HTERT RPE-1 (cell line): ENCODE measurements around the gene DPYSL3.
"Not testable (repeated sequence)": the region's sequence is repeated elsewhere in the genome, so short reads cannot be mapped to it uniquely, and the experiment has no call there.

Experiments
- in situ Hi-C: fragments of 300-500 bp; cut with MboI; formaldehyde crosslinking; loops from 4 replicates; pipeline ENCODE4 v1.14.3; 2020; ENCODE audit warnings: low sequenced_read_pairs

DPYSL3 gene

DNA sequence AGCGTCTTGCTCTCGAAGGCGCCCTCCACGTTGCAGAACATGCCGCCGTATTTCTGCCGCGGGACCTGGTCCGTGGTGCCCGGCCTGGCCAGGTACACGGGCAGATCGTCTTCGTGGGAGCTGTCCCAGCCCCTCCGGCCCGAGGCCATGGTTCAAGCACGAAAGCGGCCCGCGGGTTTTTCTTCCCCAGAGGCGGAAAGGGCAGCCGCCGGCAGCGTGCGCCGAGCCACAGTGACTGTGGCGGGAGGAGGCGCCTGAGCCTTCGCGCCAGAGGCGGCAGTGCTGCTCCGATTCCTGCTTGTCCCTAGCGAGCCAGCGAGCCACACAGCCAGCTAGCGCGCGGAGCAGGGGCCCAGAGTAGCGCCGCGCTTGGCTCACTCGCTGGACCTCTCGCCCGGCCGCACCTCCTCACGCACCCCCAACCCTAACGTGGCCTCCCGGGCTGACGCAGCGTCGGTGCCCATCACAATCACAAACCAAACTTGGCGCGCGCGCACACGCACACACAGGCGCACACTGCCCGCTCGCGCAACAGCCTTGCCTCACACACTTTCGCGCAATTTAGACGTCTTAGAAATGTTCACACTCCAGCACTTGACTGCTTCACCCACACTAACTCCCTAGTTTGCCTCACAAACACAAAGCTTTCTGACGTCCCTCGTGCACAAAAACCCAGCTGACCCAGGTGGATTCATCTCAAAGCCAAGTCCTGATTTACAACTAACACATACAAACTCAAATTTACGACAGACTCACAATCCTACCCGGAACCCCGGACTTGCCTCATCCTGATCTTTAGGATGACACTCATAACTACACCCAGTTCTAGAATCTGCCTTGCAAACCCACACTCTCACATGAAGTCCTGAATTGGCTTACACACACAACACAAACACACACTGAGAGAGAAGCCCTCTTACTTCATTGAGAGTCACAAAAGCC lies at the start of gene DPYSL3:
Gene DPYSL3, minus strand, starts transcription at position 359 of the 942 bp plus-strand sequence. Its CDS starts 210 bp downstream, at position 149.
- in situ Hi-C loops = no loop called here

DNA sequence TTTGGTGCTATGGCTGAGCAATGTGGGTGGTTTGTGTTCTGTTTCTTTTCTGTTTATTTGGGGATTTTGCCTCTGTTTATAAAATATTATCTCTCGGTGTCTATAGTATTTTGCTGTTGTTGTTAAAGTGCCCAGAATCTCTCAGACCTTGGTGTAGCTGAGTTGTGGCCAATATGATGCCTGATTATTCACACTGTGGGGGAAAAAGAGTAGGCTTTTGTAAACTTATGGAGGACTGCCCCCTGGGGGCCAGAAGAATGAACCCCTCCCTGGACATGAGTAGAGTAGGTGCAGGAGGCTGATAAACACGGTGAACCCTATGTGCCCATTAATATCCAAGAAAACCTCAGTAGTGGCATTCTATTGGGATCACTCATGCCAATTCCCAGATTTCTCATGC lies 49.0 kb upstream of the DPYSL3 start:
- in situ Hi-C loops = no loop called here

DNA sequence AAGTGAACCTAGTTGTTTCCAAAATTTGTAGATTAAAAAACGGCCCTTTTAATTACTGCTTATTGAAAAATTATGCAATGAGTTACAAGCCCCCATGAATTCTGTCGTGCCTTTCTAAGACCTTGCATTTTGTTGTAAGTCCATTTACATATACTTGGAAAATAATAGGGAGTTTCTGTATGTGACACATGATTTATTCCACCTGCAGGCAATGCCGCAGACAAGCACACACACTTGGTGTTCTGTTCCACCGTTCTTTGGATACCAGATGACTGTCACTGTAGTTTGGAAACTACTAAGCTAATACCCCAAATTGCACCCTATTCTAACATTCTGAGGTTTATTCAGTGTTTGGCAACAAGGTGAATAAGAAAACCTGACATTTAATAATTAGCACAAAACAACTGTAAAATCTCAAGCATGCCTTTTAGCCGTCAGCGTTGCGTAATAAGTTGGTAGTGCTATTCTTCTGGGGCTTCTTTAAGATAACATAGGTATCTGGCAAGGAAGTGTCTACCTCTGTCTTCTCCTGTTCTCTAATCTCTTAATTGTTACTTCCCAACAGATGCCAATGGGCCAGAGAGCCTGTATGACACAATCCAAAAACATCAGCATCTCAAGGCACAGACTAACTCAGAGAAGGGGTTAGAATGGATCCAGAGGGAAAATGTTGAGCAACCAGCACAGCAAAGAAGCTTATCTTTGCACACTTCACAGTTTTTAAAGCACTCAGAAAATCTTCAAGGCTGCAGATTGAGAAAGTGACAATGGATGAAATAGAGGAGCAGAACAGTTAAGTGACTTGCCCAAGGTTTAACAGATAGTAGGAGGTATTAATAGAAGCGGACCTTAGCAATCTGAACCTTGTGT lies 48.2 kb upstream of the DPYSL3 start:
- in situ Hi-C loops = no loop called here

DNA sequence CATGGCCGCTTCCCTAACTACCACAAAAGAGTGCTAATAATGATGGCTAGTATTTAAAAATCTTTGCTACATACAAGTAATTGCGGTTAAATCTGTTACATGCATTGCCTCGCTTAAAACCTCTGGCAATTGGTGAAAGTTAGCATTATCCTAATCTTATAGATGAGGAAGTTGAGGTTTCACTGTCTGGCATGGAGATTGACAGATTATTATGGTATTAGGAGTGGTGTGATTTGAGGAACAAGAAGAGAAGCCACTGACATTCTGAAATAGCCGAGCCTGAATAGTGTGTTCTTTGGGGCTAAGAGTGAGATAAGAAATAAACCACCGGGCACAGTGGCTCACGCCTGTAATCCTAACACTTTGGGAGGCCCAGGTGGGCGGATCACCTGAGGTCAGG lies 45.3 kb upstream of the DPYSL3 start:
- in situ Hi-C loops = no loop called here

DNA sequence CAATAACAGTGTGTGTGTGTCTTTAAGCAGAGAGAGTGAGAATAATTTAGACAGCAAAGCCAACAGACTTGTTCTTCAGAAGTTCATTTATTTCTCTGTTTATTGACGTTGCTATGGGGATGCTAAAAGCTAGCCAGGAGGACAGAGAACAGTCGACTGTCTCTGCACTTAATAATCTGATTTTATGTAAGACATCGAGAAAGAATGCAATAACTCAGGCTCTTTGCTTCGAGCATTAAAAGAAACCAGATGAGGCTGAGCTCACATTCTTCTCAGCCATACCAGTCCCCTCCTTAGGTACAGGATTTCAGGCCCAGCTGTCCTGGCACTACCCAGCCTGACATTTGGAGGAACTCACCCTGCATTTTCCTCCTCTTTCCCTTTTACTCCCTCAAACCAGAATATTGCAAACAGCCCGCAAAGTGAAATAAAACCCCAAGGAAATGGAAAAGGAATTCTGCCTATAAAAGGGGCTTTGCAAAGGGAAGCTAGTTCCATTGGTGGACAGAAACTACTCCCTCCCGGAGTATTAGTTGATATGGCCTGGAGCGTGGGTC lies 44.5 kb upstream of the DPYSL3 start:
- in situ Hi-C loops = no loop called here

DNA sequence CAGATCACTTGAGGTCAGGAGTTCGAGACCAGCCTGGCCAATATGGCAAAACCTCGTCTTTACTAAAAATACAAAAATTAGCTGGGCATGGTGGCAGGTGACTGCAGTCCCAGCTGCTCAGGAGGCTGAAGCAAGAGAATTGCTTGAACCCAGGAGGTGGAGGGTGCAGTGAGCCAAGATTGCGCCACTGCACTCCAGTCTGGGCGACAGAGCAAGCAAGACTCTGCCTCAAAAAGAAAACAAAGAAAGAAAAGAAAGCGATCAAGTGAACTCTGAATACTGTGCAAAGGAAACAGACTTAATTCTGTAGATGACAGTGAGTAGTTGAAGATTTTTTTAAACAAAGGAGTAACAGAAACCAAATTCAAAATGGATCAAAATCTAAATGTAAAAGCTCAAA lies 43.9 kb upstream of the DPYSL3 start:
- in situ Hi-C loops = not testable (repeated sequence)

DNA sequence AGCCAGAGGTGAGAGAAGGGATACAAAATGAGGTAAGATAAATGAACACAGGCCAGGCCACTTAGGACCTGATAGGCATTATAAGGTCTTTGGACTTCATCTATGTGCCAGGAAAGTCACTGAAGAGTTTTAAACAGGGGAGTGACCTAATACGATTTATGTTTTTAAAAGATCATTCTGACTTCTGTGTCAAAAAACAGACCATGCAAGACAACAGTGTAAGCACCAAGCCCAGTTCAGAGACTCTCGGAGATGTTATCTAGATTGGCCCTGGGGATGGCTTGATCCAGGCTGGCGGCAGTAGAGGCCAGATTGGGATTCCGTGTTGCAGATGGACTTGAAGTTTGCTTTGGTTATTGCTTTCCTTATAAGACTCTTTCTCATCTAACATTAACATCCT lies 43.0 kb upstream of the DPYSL3 start:
- in situ Hi-C loops = no loop called here

DNA sequence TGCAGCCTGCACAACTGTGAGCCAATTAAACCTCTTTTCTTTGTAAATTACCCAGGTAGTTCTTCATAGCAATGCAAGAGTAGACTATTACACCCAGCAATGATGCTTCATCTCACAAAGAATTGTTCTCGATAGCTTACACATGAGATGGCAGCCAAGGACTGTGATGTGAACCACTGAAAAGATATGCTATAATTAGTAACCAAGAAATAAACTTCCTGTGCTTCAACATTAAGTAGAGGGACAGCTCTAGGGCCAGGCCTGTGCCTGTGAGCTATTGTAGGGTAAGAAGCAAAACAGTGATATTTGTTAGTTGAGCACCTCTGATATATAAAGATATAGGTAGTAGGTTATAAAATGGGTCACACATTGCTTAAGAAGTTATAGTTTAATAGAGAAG lies 41.8 kb upstream of the DPYSL3 start:
- in situ Hi-C loops = no loop called here

DNA sequence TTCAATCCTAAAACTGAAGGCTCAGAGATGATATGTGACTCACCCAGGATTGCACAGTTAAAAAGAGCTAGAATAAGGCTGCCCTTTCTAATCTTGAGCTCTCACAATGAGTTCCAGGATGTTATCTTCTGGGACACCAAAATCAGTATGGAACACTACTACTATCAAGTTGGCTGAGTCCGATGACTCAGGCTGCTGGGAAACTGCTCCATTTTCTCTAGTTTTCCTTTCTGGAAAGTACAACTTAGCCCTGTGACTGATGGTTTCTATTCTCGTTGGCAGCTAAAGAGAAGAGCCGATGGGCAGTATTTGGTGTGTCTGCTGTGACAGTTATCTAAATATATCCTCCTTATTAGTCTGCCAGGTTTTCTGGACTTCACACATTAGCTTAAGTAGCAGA lies 37.9 kb upstream of the DPYSL3 start:
- in situ Hi-C loops = no loop called here

DNA sequence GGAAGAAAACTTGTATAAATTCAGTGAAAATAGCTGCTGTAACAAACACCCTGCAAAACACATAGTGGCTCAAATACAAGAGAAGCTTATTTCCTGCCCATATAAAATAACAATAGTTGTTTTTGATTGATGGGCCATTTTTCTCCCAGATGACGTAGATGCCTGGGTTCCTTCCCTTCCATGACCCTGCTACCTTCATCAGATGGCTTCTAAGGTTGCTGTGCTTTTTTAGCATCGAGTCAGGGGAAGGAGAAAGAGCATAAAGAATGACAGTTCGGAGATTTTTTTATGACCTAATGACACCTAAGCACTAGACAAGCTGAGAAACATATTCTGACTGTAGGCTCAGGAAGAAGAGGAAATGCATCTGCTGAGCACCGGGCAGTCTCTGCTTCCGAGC lies 34.7 kb upstream of the DPYSL3 start:
- in situ Hi-C loops = no loop called here

DNA sequence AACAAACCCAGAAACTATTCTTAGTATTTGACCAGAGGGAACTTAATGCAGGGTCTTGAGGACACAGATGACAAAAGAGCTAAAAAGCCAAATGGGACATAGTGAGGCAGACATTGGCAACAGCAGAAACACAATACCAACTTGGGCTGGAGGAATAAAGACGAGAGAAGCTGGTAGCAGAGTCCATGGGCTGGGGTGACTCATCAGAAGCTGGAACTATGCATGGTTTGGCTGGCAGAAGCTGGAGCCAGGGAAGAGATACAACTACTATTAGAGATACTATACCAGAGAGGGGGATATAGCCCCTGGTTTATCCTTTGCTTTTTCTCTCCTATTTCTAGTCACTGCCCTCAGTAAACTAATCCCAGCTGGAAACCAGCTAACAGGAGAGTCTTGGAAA lies 29.2 kb upstream of the DPYSL3 start:
- in situ Hi-C loops = no loop called here

DNA sequence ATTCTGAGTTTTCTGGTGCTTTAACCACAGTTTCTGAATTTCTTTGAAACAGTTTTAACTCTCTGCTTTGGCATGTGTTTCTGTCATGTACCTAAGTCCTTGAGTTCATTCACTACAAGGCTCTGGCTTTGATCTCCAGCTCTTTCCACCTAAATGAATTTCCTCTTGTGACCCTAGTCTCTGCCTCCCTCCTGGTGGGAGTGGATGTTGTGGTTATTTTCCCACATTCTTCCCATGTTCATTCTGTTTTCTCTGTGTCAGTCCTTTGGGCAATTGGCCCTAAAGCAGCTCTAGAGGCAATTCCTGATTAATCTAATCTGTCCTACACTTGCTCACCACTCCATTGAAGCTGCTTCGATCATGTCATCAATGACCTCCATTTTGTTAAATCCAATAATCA lies 28.4 kb upstream of the DPYSL3 start:
- in situ Hi-C loops = no loop called here

DNA sequence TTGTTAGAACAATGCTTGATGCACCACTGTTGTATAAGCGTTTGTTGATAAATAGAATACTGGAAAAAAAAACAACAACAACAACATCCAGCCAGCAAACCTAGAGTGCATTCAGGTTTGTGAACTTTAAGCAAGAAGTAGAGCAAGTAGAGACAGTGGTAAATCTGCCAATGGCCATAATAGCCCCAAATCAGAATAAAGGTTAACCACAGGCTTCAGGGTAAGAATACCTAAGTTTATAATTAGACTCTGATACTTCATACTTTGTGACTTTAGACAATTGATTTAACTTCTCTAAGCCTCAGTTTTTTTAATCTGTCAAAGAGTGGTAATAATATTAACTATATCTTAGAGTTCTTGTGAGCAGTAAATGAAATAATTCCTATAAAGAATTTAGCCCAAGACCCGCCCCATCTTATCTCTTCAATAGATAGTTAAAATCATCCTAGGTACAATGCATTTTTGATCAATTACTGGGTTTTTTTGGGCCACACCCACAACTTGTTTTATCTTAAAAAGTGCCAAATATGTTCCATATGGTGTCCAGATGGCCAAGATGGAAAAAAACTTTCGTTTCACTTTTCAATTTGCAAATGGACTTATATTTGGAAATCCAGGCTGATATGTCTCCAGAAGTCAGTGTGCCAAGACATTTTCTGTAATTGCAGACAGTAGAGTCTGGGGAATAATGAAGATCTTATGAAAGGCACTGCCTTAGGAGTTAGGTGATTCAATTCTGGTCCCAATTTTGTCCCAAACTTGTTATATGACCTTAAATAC lies 24.5 kb upstream of the DPYSL3 start:
- in situ Hi-C loops = no loop called here

DNA sequence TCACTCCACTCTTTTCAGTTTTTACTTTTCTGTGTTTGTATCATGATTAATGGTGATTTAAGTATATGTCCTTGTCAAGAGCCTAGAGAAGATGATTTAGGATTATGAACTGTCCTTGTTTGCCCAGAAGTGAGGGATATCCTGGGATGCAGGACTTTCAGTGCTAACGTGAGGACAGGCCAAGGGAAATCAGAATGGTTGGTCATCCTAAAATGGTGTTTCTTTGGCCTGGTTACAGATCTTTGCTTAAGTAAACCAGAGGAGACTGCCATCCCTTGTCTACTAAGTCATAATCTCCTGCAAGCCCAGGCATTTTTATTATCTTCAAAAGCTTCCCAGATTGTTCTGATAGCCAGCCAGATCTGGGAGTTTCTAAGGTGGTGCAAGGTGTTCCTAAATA lies 22.3 kb upstream of the DPYSL3 start:
- in situ Hi-C loops = no loop called here

DNA sequence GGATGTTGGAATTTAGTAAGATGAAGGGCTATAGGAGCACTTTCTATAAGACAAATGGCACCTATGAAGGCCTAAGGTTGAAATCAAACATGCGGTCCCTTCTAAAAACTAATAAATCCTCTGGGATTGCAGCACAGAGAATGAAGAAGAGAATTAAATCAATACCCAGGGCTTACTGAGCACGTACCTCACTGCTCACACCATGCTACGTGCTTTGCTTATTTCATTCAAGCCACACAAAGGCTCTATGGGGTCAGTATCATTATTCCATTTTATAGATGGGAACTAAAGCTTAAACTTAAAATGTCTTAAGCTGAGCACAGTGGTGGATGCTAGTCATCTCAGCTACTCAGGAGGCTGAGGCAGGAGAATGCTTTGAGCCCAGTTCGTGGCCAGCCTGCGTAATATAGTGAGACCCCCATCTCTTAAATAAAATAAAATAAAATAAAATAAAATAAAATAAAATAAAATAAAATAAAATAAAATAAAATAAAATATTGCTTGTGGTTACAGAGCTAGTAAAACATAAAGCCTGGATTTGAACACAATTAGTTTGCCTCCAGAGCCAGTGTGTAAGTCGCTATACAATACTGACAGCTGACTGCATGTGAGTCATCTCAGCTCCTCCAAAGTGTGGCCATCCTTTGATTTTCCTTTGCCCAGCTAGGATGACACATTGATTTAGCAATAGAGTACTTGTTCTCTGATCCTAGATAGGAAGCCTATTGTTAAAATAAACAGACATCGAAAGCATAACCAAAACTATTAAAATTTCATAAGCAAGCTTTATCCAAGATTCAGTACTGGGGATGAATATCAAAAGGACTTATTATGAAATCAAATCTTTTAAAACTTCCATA lies 20.9 kb upstream of the DPYSL3 start:
- in situ Hi-C loops = no loop called here

DNA sequence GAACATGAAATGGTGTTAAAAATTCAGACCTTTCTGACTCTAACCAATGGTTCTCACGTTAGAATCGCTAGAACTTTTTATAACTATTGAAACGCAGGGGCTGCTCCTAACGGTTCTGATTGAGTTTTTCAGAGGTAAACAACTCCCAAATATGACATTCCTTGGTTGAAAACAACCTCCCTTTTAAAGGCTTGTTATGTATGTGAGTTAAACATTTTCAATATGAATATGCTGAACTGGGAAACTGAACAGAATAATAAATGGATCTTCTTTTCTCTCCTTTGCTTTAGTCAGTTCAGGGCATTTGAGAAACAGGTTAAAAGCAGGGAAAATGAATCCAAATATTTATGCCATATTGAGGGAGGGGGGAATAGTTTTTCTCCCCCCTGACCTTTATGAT lies 13.2 kb upstream of the DPYSL3 start:
- in situ Hi-C loops = no loop called here

DNA sequence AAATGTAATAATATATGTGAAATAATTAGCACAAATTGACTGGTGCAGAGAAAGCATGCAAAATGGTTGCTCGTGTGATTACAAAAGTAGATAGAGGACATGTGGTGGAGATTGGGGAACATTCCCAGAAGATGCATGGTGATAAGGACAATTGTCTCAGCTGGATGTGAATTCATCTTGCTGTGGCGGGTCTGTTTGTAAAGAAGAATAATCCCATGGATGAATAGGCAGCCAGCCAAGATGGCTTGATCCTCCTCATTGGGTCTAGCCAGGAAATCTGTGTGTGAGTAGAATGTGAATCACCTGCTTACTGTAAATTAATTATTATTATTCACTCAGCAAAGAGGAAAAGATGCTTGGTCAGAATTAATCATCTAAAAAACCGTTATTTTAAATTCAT lies 12.6 kb upstream of the DPYSL3 start:
- in situ Hi-C loops = no loop called here

DNA sequence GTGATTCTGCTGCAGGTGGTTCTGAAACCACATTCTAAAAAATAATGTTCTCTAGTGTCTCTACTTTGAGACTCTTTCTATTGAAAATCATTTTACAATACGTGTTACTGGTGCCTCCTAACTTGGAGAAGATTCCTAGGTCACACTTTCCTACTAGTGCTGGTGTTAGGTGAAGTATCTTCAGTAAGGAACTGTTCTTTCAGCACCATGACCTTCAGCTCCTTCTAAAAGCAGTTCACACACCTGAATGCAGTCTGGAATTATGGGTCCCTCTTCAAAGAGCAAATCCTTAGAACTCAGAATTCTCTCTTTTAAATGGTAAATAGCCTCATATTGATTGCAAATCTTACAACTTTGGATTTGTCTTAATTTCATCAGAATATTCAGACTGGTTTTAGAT lies 10.6 kb upstream of the DPYSL3 start:
- in situ Hi-C loops = no loop called here

DNA sequence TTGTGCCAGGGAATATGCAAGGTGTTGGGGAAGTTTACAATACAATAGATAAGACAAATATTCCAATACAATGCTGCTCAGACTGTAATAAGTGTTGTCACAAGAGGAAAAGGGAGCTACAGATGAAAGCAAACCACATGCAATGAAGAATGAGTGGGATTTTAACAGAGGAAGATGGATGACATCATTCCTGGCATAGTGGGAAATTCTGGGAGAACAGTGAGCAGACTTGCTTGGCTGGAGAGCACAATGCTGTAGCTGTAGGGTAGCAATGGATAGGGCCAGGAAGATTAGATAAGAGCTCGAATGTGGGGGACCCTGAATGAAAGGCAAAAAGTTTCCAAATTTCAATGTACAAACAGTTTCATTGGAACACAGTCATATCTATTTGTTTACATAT lies 9.5 kb upstream of the DPYSL3 start:
- in situ Hi-C loops = no loop called here

DNA sequence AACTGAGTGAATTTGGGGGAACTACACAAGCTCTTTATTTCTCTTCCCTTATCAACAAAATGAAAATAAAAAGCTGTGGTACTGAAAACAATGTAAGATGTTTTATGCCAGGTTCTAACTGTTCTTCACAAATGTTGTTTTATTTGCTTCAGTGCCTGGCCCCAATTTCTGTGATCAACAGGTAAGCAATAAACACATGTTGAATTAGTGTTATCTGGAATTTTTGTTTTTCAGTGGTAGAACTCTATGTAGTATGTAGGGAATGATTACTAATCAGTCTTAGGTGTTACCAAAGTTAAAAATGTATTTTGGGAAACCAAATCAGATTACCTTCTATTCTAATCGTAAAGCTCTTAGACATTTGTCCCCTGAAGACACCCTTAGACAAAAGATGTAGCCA lies 7.5 kb upstream of the DPYSL3 start:
- in situ Hi-C loops = no loop called here
